ENCODE results near the gene IGF2BP3. TPM values are rescaled to one million over a fixed set of nuclear protein-coding genes. Genes with fewer than 3 reads are reported as not detected.

IGF2BP3 gene
- total and polyA plus RNA-seq, 7 experiments from 2014 or later = 0.13 to 1.8 (median 0.80) TPM; not detected in 1

DNA sequence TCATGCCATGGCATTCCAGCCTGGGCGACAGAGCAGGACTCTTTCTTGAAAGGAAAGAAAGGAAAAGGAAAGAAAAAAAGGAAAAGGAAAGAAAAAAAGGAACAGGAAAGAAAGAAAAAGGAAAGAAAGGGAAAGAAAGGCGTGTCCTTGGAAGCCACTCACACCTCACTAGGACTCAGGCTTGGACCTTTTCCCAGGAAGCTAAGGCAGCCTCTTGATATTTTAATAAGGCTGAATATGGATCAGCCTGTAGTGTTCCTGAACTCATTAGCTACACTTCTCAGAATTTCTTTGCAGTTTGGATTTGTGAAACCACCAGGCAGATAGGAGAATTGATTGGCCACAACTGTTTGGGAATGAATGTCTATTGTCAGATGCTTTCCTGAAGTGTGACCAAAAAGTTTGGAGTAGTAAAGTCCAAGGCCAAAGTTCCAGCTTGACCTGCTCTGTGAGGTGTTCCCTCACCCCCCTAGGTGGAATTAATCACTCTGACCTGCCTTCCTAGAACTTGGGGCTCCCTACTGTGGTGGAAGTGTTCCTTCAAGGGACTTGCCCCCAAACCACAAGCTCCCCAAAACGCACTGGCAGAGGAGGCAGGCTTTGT lies 178.2 kb downstream of the IGF2BP3 start:
- no peaks in the 10 kb centered on the region for H3K27me3 ChIP-seq (ENCODE audit: control insufficient read depth in 2 of 2, insufficient read depth in 2 of 2, low read length in 2 of 2)
- no peak for DNase-seq
- POLR2A ChIA-PET = no interaction called here
- no peak overlapping the region for H3K4me3 Mint-ChIP-seq
- H3K27me3 Mint-ChIP-seq = peaks cover 0 to 10% (median 0%) of the 10 kb centered on the region in 5 donors
- no peak overlapping the region for H3K4me3 ChIP-seq (ENCODE audit: low read length)
- H3K36me3 Mint-ChIP-seq = peaks cover 0 to 2% (median 0%) of the 10 kb centered on the region in 5 donors
- no peaks in the 10 kb centered on the region for H3K36me3 ChIP-seq (ENCODE audit: control insufficient read depth in 2 of 3, insufficient read depth in 3 of 3, low read length in 3 of 3)
- peaks cover 0 to 2% (median 0%) of the 10 kb centered on the region in 11 donors for H3K9me3 Mint-ChIP-seq
- H3K4me1 ChIP-seq (ENCODE audit: control insufficient read depth in 2 of 2, insufficient read depth in 2 of 2, low read length in 2 of 2) = peaks cover 0 to 13% of the 10 kb centered on the region in 2 donors
- no peak for ATAC-seq
- H3K9me3 ChIP-seq (ENCODE audit: control insufficient read depth in 2 of 3, low read length in 3 of 3) = no peaks in the 10 kb centered on the region
- no peak overlapping the region for H3K27ac ChIP-seq (ENCODE audit: low read depth, low read length)
- intact Hi-C loops (cut with micrococcal nuclease) = loop anchor here (10.0 kb wide), 2 partner anchors 467 to 1833 kb away; partner anchors contain the start of genes CYCS (in 1 of the 2) and TOMM7 (in 1 of the 2)
- H3K27ac Mint-ChIP-seq = no peak overlapping the region
- CTCF ChIA-PET = no interaction called here
- peaks cover 0 to 25% (median 16%) of the 10 kb centered on the region in 7 donors for H3K4me1 Mint-ChIP-seq

DNA sequence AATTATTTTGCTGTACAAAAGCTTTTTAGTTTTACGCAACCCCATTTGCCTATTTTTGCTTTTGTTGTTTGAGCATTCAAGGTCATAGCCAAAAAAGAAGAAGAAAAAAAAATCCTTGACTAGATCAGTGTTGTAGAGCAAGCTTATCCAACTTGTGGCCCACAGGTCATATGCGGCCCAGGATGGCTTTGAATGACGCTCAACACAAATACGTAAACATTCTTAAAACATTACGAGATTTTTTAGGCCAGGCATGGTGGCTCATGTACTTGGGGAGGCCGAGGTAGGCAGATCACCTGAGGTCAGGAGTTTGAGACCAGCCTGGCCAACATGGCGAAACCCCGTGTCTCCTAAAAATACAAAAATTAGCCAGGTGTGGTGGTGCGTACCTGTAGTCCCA lies 179.3 kb downstream of the IGF2BP3 start:
- ChIA-PET POLR2A (interaction anchor here (2.2 kb wide), 1 partner anchor 8 kb away, joined by 11 read pairs; the partner anchor contains the start of gene MALSU1), CTCF (no interaction called here)

DNA sequence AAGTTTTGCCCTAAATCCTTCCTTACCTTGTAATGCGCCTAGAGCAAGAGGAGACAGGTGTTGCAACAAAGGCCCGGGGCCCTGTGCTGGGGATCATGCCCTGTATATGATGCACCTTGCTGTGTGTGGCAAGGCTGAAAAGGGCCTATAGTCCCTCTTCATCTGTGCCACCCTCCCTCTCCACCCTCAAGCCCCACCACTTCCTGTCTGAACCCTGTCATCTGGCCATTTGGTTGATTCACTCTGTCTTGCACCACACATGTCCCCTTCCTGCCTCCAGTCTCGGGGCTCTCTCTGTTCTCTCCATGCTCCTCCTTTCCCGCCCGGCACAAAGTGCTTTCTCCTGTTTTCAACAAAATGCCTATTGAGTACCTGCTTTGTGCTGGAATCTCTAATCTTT lies 182.7 kb downstream of the IGF2BP3 start:
- peak; percentile 18 for ATAC-seq
- no peaks in the 10 kb centered on the region for H3K36me3 ChIP-seq (ENCODE audit: control insufficient read depth in 2 of 3, insufficient read depth in 3 of 3, low read length in 3 of 3)
- CTCF ChIA-PET = interaction anchor here (1.5 kb wide), 1 partner anchor 15 kb away, joined by 3 read pairs; no protein-coding TSS in a partner anchor
- Mint-ChIP-seq H3K4me1 (peaks cover 0 to 25% (median 16%) of the 10 kb centered on the region in 7 donors), H3K9me3 (no peaks in the 10 kb centered on the region), H3K4me3 (no peak overlapping the region), H3K36me3 (no peaks in the 10 kb centered on the region), H3K27ac (peak overlapping the region in 4 of 9 donors; percentile 18 to 81 (median 42)), H3K27me3 (no peaks in the 10 kb centered on the region)
- intact Hi-C loops (cut with micrococcal nuclease) = no loop called here
- no peaks in the 10 kb centered on the region for H3K9me3 ChIP-seq (ENCODE audit: control insufficient read depth in 2 of 3, low read length in 3 of 3)
- no peak overlapping the region for H3K4me3 ChIP-seq (ENCODE audit: low read length)
- H3K4me1 ChIP-seq (ENCODE audit: control insufficient read depth in 2 of 2, insufficient read depth in 2 of 2, low read length in 2 of 2) = peaks cover 0 to 13% of the 10 kb centered on the region in 2 donors
- POLR2A ChIA-PET = no interaction called here
- DNase-seq = no peak
- H3K27ac ChIP-seq (ENCODE audit: low read depth, low read length) = no peak overlapping the region
- H3K27me3 ChIP-seq (ENCODE audit: control insufficient read depth in 2 of 2, insufficient read depth in 2 of 2, low read length in 2 of 2) = no peaks in the 10 kb centered on the region

More for the DNA sequence above, 179.3 kb downstream of the IGF2BP3 start:
- DNase-seq (no peak), ATAC-seq (no peak)
- intact Hi-C loops (cut with micrococcal nuclease) = loop anchor here (1.0 to 10.0 kb wide), 3 partner anchors 20 to 1834 kb away; partner anchors contain the start of genes CYCS (in 1 of the 2) and TOMM7 (in 1 of the 2)
- Histone ChIP-seq H3K27me3 (ENCODE audit: control insufficient read depth in 2 of 2, insufficient read depth in 2 of 2, low read length in 2 of 2) (no peaks in the 10 kb centered on the region), H3K27ac (ENCODE audit: low read depth, low read length) (no peak overlapping the region), H3K36me3 (ENCODE audit: control insufficient read depth in 2 of 3, insufficient read depth in 3 of 3, low read length in 3 of 3) (no peaks in the 10 kb centered on the region), H3K9me3 (ENCODE audit: control insufficient read depth in 2 of 3, low read length in 3 of 3) (no peaks in the 10 kb centered on the region), H3K4me1 (ENCODE audit: control insufficient read depth in 2 of 2, insufficient read depth in 2 of 2, low read length in 2 of 2) (peaks cover 0 to 13% of the 10 kb centered on the region in 2 donors), H3K4me3 (ENCODE audit: low read length) (no peak overlapping the region)
- no peaks in the 10 kb centered on the region for H3K9me3 Mint-ChIP-seq
- H3K27me3 Mint-ChIP-seq = peaks cover 0 to 6% (median 0%) of the 10 kb centered on the region in 5 donors
- H3K4me3 Mint-ChIP-seq = no peak overlapping the region
- no peaks in the 10 kb centered on the region for H3K36me3 Mint-ChIP-seq
- H3K4me1 Mint-ChIP-seq = peaks cover 0 to 25% (median 16%) of the 10 kb centered on the region in 7 donors
- no peak overlapping the region for H3K27ac Mint-ChIP-seq

DNA sequence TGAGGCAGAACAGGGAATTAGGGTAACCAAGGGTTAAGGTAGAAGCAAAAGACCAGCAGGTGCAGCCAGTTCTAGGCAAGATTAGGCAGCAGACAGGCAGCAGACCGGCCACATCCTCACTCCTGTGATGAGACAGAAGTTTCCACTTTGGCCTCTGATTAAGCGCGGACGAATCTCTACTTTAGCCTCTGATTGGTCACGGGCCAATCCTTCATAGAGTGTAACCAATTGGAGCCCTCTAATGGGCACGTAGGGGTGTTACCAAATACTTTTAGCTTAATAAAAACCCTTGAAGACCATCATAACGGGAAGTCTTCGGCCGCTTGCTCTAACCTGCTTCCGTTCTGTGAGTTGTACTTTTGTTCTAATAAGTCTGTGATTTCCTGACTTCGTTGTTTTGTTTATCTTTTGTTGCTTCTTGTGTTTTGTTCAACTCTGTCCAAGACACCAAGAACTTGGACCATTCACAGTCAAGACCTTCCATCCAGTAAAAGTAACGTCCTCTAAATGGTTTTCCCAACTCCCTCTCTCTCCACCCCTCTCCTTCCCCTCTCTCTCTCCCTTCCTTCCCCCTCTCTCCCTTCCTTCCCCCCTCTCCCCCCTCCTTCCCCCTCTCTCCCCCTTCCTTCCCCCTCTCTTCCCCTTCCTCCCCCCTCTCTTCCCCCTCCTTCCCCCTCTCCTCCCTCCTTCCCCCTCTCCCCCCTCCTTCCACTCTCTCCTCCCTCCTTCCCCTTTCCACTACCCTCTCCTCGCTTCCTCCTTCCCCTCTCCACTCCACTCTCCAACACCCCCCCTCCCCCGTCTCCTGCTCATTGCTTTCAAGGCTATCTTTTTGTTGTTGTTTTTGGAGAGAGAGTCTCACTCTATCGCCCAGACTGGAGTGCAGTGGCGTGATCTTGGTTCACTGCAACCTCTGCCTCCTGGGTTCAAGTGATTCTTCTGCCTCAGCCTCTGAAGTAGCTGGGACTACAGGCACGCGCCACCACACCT lies 184.3 kb downstream of the IGF2BP3 start:
- Mint-ChIP-seq H3K4me1 (peaks cover 0 to 25% (median 16%) of the 10 kb centered on the region in 7 donors), H3K27ac (no peak overlapping the region), H3K36me3 (no peaks in the 10 kb centered on the region), H3K27me3 (no peaks in the 10 kb centered on the region), H3K9me3 (no peaks in the 10 kb centered on the region), H3K4me3 (no peak overlapping the region)
- no peak overlapping the region for H3K4me3 ChIP-seq (ENCODE audit: low read length)
- DNase-seq = no peak
- intact Hi-C loops (cut with micrococcal nuclease) = no loop called here
- no peaks in the 10 kb centered on the region for H3K9me3 ChIP-seq (ENCODE audit: control insufficient read depth in 2 of 3, low read length in 3 of 3)
- no peaks in the 10 kb centered on the region for H3K27me3 ChIP-seq (ENCODE audit: control insufficient read depth in 2 of 2, insufficient read depth in 2 of 2, low read length in 2 of 2)
- ChIA-PET CTCF (interaction anchor here (1.0 kb wide), 1 partner anchor 13 kb away, joined by 5 read pairs; no protein-coding TSS in a partner anchor), POLR2A (interaction anchor here (0.7 kb wide), 1 partner anchor 17 kb away, joined by 3 read pairs; no protein-coding TSS in a partner anchor)
- no peaks in the 10 kb centered on the region for H3K36me3 ChIP-seq (ENCODE audit: control insufficient read depth in 2 of 3, insufficient read depth in 3 of 3, low read length in 3 of 3)
- H3K27ac ChIP-seq (ENCODE audit: low read depth, low read length) = no peak overlapping the region
- peaks cover 0 to 13% of the 10 kb centered on the region in 2 donors for H3K4me1 ChIP-seq (ENCODE audit: control insufficient read depth in 2 of 2, insufficient read depth in 2 of 2, low read length in 2 of 2)
- ATAC-seq = no peak

DNA sequence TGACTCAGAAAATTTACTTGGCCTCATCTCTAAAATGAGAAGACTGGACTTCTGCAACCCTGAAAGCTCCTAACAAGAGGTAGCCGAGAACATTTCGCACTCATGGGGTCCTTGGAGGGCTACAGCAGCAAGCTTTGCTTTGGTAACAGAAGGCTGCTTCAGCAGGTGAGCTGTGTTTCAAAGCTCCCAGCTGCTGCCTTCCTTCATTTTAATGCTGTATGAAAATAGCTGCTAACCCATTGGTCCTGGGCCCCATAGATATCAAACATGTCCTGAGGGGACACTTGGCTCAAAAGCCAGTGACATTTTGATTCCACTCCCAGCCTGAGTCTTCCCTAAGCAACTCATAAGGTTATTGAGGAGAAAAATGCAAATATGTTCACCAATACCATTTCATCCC lies 185.4 kb downstream of the IGF2BP3 start:
- no peaks in the 10 kb centered on the region for H3K27me3 Mint-ChIP-seq
- Histone ChIP-seq H3K36me3 (ENCODE audit: control insufficient read depth in 2 of 3, insufficient read depth in 3 of 3, low read length in 3 of 3) (no peaks in the 10 kb centered on the region), H3K27me3 (ENCODE audit: control insufficient read depth in 2 of 2, insufficient read depth in 2 of 2, low read length in 2 of 2) (no peaks in the 10 kb centered on the region), H3K27ac (ENCODE audit: low read depth, low read length) (no peak overlapping the region), H3K4me3 (ENCODE audit: low read length) (no peak overlapping the region), H3K9me3 (ENCODE audit: control insufficient read depth in 2 of 3, low read length in 3 of 3) (no peaks in the 10 kb centered on the region), H3K4me1 (ENCODE audit: control insufficient read depth in 2 of 2, insufficient read depth in 2 of 2, low read length in 2 of 2) (peaks cover 0 to 8% of the 10 kb centered on the region in 2 donors)
- no peaks in the 10 kb centered on the region for H3K9me3 Mint-ChIP-seq
- ChIA-PET POLR2A (no interaction called here), CTCF (interaction anchor here (0.6 to 1.0 kb wide), 3 partner anchors 12 to 204 kb away, joined by 4 to 5 read pairs (median 4); no protein-coding TSS in a partner anchor)
- H3K4me1 Mint-ChIP-seq = peaks cover 0 to 16% (median 11%) of the 10 kb centered on the region in 7 donors
- H3K4me3 Mint-ChIP-seq = no peak overlapping the region
- no peaks in the 10 kb centered on the region for H3K36me3 Mint-ChIP-seq
- no peak overlapping the region for H3K27ac Mint-ChIP-seq
- intact Hi-C loops (cut with micrococcal nuclease) = no loop called here
- DNase-seq (no peak), ATAC-seq (no peak)

DNA sequence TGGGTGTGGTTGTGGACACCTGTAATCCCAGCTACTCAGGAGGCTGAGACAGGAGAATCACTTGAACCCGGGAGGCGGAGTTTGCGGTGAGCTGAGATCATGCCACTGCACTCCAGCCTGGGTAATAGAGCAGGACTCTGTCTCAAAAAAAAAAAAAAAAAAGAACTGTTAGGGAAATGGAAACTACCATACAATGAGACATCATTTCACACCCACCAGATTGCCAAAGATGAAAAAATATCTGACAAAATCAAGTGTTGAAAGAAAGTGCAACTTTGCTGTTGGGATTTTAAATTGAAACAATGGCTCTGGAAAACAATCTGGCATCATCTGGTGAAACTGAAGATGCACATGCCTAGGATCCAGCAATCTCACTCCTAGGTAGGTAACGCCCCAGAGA lies 187.2 kb downstream of the IGF2BP3 start:
- Histone ChIP-seq H3K27ac (ENCODE audit: low read depth, low read length) (no peak overlapping the region), H3K4me3 (ENCODE audit: low read length) (no peak overlapping the region), H3K4me1 (ENCODE audit: control insufficient read depth in 2 of 2, insufficient read depth in 2 of 2, low read length in 2 of 2) (no peaks in the 10 kb centered on the region), H3K9me3 (ENCODE audit: control insufficient read depth in 2 of 3, low read length in 3 of 3) (no peaks in the 10 kb centered on the region), H3K27me3 (ENCODE audit: control insufficient read depth in 2 of 2, insufficient read depth in 2 of 2, low read length in 2 of 2) (no peaks in the 10 kb centered on the region), H3K36me3 (ENCODE audit: control insufficient read depth in 2 of 3, insufficient read depth in 3 of 3, low read length in 3 of 3) (no peaks in the 10 kb centered on the region)
- Mint-ChIP-seq H3K27me3 (no peaks in the 10 kb centered on the region), H3K9me3 (no peaks in the 10 kb centered on the region), H3K36me3 (no peaks in the 10 kb centered on the region), H3K4me1 (peaks cover 0 to 7% (median 7%) of the 10 kb centered on the region in 7 donors), H3K4me3 (no peak overlapping the region), H3K27ac (no peak overlapping the region)
- CTCF ChIA-PET = interaction anchor here (0.6 kb wide), 1 partner anchor 11 kb away, joined by 3 read pairs; no protein-coding TSS in a partner anchor
- ATAC-seq = no peak
- POLR2A ChIA-PET = no interaction called here
- intact Hi-C loops (cut with micrococcal nuclease) = no loop called here
- DNase-seq = no peak
